SK-N-SH (cell line): Measurements from ENCODE around the gene LPAR1. TPM values are rescaled to one million over a fixed set of nuclear protein-coding genes. Genes with fewer than 3 reads are reported as not detected.

Experiments
- CTCF ChIA-PET: fragments of 300-600, 350-600 bp; formaldehyde crosslinking; extraction: SDS; loops from one replicate; lab custom pipeline; 2021; lab: Yijun Ruan, JAX
- POLR2A ChIA-PET: fragments of 350-600 bp; sonication (Branson Sonifier 250); formaldehyde crosslinking; extraction: SDS; loops from one replicate; lab custom pipeline; 2020; ENCODE audit warnings: antibody characterized with exemption, inconsistent platforms; lab: Yijun Ruan, JAX
- DNase-seq: peaks from one replicate; pipeline ENCODE4 v3.0.0; 2012
- H2AFZ ChIP-seq: fragments of 200-600 bp; sonication (generic); 2 replicates; pipeline ENCODE4 v1.8.1; 2016; ENCODE audit warnings: antibody characterized with exemption, mild to moderate bottlenecking, low read depth
- H3F3A ChIP-seq: fragments of 200-600 bp; sonication (generic); replicated peaks from 2 replicates; pipeline ENCODE3; 2016; ENCODE audit warnings: antibody characterized with exemption, mild to moderate bottlenecking; ENCODE audit not compliant: insufficient read depth
- H3K27ac ChIP-seq, 2 experiments: fragments of 200-500 bp in 1 of 2; fragments of 200-600 bp in 1 of 2; sonication (Bioruptor generic) in 1 of 2; sonication (generic), shearing (Covaris generic) in 1 of 2; 2 replicates each; pipeline versions ENCODE4 v1.5.1 to v1.6.1; 2014 to 2016; ENCODE audit warnings: low read depth in 2 of 2, inconsistent platforms in 1 of 2, low read length in 1 of 2, mild to moderate bottlenecking in 1 of 2, mixed read lengths in 1 of 2
- H3K27me3 ChIP-seq: fragments of 200-600 bp; sonication (generic), shearing (Covaris generic); 2 replicates; pipeline ENCODE4 v1.6.1; 2016; ENCODE audit warnings: mixed run types; ENCODE audit not compliant: insufficient read depth
- H3K36me3 ChIP-seq, 2 experiments: fragments of 200-500 bp in 1 of 2; fragments of 200-600 bp in 1 of 2; sonication (Bioruptor generic) in 1 of 2; sonication (generic) in 1 of 2; replicated peaks in 1 of 2; 2 replicates each; pipeline versions ENCODE3 to v1.5.1; 2014 to 2016; ENCODE audit warnings: low read length in 1 of 2, mild to moderate bottlenecking in 1 of 2; ENCODE audit not compliant: insufficient read depth in 2 of 2, control insufficient read depth in 1 of 2
- H3K4me1 ChIP-seq, 2 experiments: fragments of 200-500 bp in 1 of 2; fragments of 200-600 bp in 1 of 2; sonication (Bioruptor generic) in 1 of 2; sonication (generic), shearing (Covaris generic) in 1 of 2; 2 replicates each; pipeline versions ENCODE4 v1.5.1 to v1.6.1; 2014 to 2016; ENCODE audit warnings: low read depth in 1 of 2, low read length in 1 of 2, mixed run types in 1 of 2; ENCODE audit not compliant: insufficient read depth in 2 of 2, control insufficient read depth in 1 of 2
- H3K4me2 ChIP-seq: fragments of 200-600 bp; sonication (generic), shearing (Covaris generic); 2 replicates; pipeline ENCODE4 v1.6.1; 2017; ENCODE audit warnings: mixed run types
- H3K4me3 ChIP-seq, 2 experiments: fragments of 200-500 bp in 1 of 2; fragments of 200-600 bp in 1 of 2; sonication (Bioruptor generic) in 1 of 2; sonication (generic), shearing (Covaris generic) in 1 of 2; 2 replicates each; pipeline versions ENCODE4 v1.5.1 to v1.8.1; 2014 to 2016; ENCODE audit warnings: low read depth in 2 of 2, inconsistent platforms in 1 of 2, low read length in 1 of 2, mild to moderate bottlenecking in 1 of 2, mixed read lengths in 1 of 2, moderate library complexity in 1 of 2
- H3K79me2 ChIP-seq: fragments of 200-600 bp; sonication (generic); 2 replicates; pipeline ENCODE4 v1.8.1; 2017; ENCODE audit warnings: mild to moderate bottlenecking; ENCODE audit not compliant: insufficient read depth
- H3K9ac ChIP-seq: fragments of 200-600 bp; sonication (generic); 2 replicates; pipeline ENCODE4 v1.6.1; 2017; ENCODE audit warnings: mixed run types
- H3K9me2 ChIP-seq: fragments of 200-600 bp; sonication (generic); 2 replicates; pipeline ENCODE4 v1.6.1; 2017; ENCODE audit warnings: mixed run types
- H3K9me3 ChIP-seq: fragments of 200-600 bp; sonication (generic); 2 replicates; pipeline ENCODE4 v1.6.1; 2017; ENCODE audit warnings: mixed run types, mild to moderate bottlenecking, moderate library complexity
- H4K20me1 ChIP-seq: fragments of 200-600 bp; sonication (generic); 2 replicates; pipeline ENCODE4 v1.6.1; 2017; ENCODE audit warnings: mild to moderate bottlenecking, mixed run types; ENCODE audit not compliant: insufficient read depth
- CHD2 ChIP-seq: fragments of 150-350 bp; IDR thresholded peaks from 2 replicates; pipeline ENCODE4 v1.6.1; 2018; ENCODE audit warnings: low read length; ENCODE audit not compliant: partially characterized antibody
- CTCF ChIP-seq: fragments of 200-600 bp; sonication (generic); IDR thresholded peaks from 2 replicates; pipeline ENCODE4 v1.6.1; 2017; ENCODE audit warnings: antibody characterized with exemption, mild to moderate bottlenecking, moderate library complexity
- FOXM1 ChIP-seq: IDR thresholded peaks from 2 replicates; pipeline ENCODE4 v1.4.0; 2012; ENCODE audit warnings: low read depth, mild to moderate bottlenecking
- GATA2 ChIP-seq: sonication (generic); formaldehyde crosslinking; IDR thresholded peaks from 2 replicates; pipeline ENCODE4 v1.5.0; 2020; ENCODE audit warnings: mild to moderate bottlenecking, missing genetic modification reagents
- IRF3 ChIP-seq: fragments of 150-350 bp; IDR thresholded peaks from 2 replicates; pipeline ENCODE4 v1.6.1; 2016; ENCODE audit warnings: mild to moderate bottlenecking, low read depth, low read length
- PBX3 ChIP-seq: IDR thresholded peaks from 2 replicates; pipeline ENCODE4; 2012
- POLR2AphosphoS5 ChIP-seq: IDR thresholded peaks from 2 replicates; pipeline ENCODE4 v1.6.1; 2012; ENCODE audit warnings: low read depth, low read length
- RCOR1 ChIP-seq: fragments of 150-350 bp; IDR thresholded peaks from 2 replicates; pipeline ENCODE4 v1.6.1; 2017; ENCODE audit warnings: antibody characterized with exemption, low read length
- REST ChIP-seq: IDR thresholded peaks from 2 replicates; pipeline ENCODE4 v1.6.1; 2012; ENCODE audit warnings: mild to moderate bottlenecking, low read depth, low read length, moderate library complexity
- SMC3 ChIP-seq: IDR thresholded peaks from 2 replicates; pipeline ENCODE4 v1.6.1; 2012; ENCODE audit warnings: low read depth, low read length, improper control_type of control experiment
- TCF12 ChIP-seq: IDR thresholded peaks from 2 replicates; pipeline ENCODE4 v1.4.0; 2012
- TEAD4 ChIP-seq: IDR thresholded peaks from 2 replicates; pipeline ENCODE4 v1.4.0; 2012; ENCODE audit warnings: mild to moderate bottlenecking, borderline replicate concordance; ENCODE audit not compliant: insufficient read depth
- USF2 ChIP-seq: fragments of 150-350 bp; IDR thresholded peaks from 2 replicates; pipeline ENCODE4 v1.6.1; 2017; ENCODE audit warnings: antibody characterized with exemption, low read length, low read depth, borderline replicate concordance
- ZBTB33 ChIP-seq: IDR thresholded peaks from 2 replicates; pipeline ENCODE4 v1.4.0; 2012; ENCODE audit warnings: low read depth, borderline replicate concordance
- WGBS: methylation state at CpG from one replicate; pipeline ENCODE4 v1.1.6; 2017; ENCODE audit warnings: low lambda C conversion rate; 5-methylcytosine and 5-hydroxymethylcytosine counted together
- polyA plus RNA-seq, 3 experiments: library from polyadenylated mRNA; depleted of rRNA; stranded (reverse); fragments of >200 nt; gene quantifications; 2 replicates each; pipeline ENCODE4 v1.2.3, GENCODE V29; 2012

LPAR1 gene
- polyA plus RNA-seq, 1 of the 3 experiments (the other 2 are of a cell fraction), result 9.4 TPM

GRCh38 chr9:111001526-111001925 is 36.7 kb downstream of the LPAR1 start:
- Histone ChIP-seq H3F3A (no peaks in the 10 kb centered on the region), H3K27ac (no peak overlapping the region), H3K4me1 (no peaks in the 10 kb centered on the region; a peak in 1 of 4 replicates), H3K9ac (no peak overlapping the region), H2AFZ (no peak overlapping the region), H3K9me3 (no peaks in the 10 kb centered on the region), H4K20me1 (no peaks in the 10 kb centered on the region), H3K4me2 (no peak overlapping the region), H3K79me2 (no peaks in the 10 kb centered on the region), H3K4me3 (no peak overlapping the region), H3K36me3 (no peaks in the 10 kb centered on the region), H3K9me2 (no peaks in the 10 kb centered on the region), H3K27me3 (no peaks in the 10 kb centered on the region)
- CTCF ChIA-PET, result interaction anchor here (1.0 kb wide), 1 partner anchor 35 kb away, joined by 3 read pairs; no protein-coding TSS in a partner anchor
- TF ChIP-seq PBX3 (no peak), CHD2 (no peak), REST (no peak), RCOR1 (no peak), ZBTB33 (no peak), POLR2AphosphoS5 (no peak), IRF3 (no peak), SMC3 (no peak), FOXM1 (no peak), GATA2 (CRISPR knock-in tag) (no peak), USF2 (no peak), CTCF (no peak), TCF12 (no peak), TEAD4 (no peak)
- WGBS, result 68% methylated on average over 1 of the region's 1 CpG
- DNase-seq, result no peak
- POLR2A ChIA-PET, result no interaction called here
